ENCODE results near the gene BUB1.
"Not testable (repeated sequence)": the region's sequence is repeated elsewhere in the genome, so short reads cannot be mapped to it uniquely, and the experiment has no call there.

Gene BUB1

GRCh38 chr2:110690083-110690965 lies 12.5 kb upstream of the BUB1 start:
- DNase-seq, result no peak

- DNase-seq, result no peak
Observed at GRCh38 chr2:110688594-110689091, 10.8 kb upstream of the BUB1 start.

- DNase-seq, result not testable (repeated sequence)
Observed at GRCh38 chr2:110687775-110688484, 10.1 kb upstream of the BUB1 start.

GRCh38 chr2:110682872-110683271 lies 5.0 kb upstream of the BUB1 start:
- DNase-seq, result no peak

- DNase-seq, result no peak
Observed at GRCh38 chr2:110682267-110682666, 4.4 kb upstream of the BUB1 start.

GRCh38 chr2:110680709-110681108 lies 2.8 kb upstream of the BUB1 start:
- DNase-seq, result no peak

GRCh38 chr2:110679865-110680264 lies 2.0 kb upstream of the BUB1 start:
- DNase-seq, result no peak

- no peak for DNase-seq
Observed at GRCh38 chr2:110679337-110679707, 1.5 kb upstream of the BUB1 start.

- DNase-seq, result peak; percentile 35
Observed at GRCh38 chr2:110678457-110679336, 834 bp upstream of the BUB1 start.

- no peak for DNase-seq
Observed at GRCh38 chr2:110677080-110677479, 783 bp downstream of the BUB1 start.

GRCh38 chr2:110675679-110676078 lies 2.2 kb downstream of the BUB1 start:
- no peak for DNase-seq

- DNase-seq, result no peak
Observed at GRCh38 chr2:110674620-110675555, 3.0 kb downstream of the BUB1 start.

GRCh38 chr2:110673201-110673600 lies 4.7 kb downstream of the BUB1 start:
- no peak for DNase-seq

GRCh38 chr2:110670826-110671225 lies 7.0 kb downstream of the BUB1 start:
- DNase-seq, result no peak

GRCh38 chr2:110669079-110669478 lies 8.8 kb downstream of the BUB1 start:
- DNase-seq, result no peak

- no peak for DNase-seq
Observed at GRCh38 chr2:110667071-110667470, 10.8 kb downstream of the BUB1 start.

GRCh38 chr2:110664135-110664534 lies 13.7 kb downstream of the BUB1 start:
- DNase-seq, result no peak

GRCh38 chr2:110662560-110662959 lies 15.3 kb downstream of the BUB1 start:
- no peak for DNase-seq

GRCh38 chr2:110660558-110660957 lies 17.3 kb downstream of the BUB1 start:
- no peak for DNase-seq

- no peak for DNase-seq
Observed at GRCh38 chr2:110659248-110659647, 18.6 kb downstream of the BUB1 start.

- no peak for DNase-seq
Observed at GRCh38 chr2:110657724-110658305, 20.0 kb downstream of the BUB1 start.

- no peak for DNase-seq
Observed at GRCh38 chr2:110655701-110656100, 22.2 kb downstream of the BUB1 start.

Measured in NCI-H2171 treated with DMSO at 0.1 percent for 48 hours (cell line).